Middle frontal gyrus (tissue), 1 donor: ENCODE data around the gene XPO4.
"Not testable (repeated sequence)": the region's sequence is repeated elsewhere in the genome, so short reads cannot be mapped to it uniquely, and the experiment has no call there.

Experiments
- DNase-seq: peaks from one replicate; pipeline ENCODE4 v3.0.0-alpha.2; 2015; ENCODE audit warnings: low spot score; ENCODE audit errors: extremely low spot score

The XPO4 gene

GRCh38 chr13:20902438-20903163, at the start of gene XPO4:
Gene XPO4, minus strand, starts transcription at chr13:20902746. Its CDS starts 8 bp downstream, at chr13:20902738.
- DNase-seq = peak; percentile 59

GRCh38 chr13:20948001-20948400, 45.5 kb upstream of the XPO4 start:
- DNase-seq = not testable (repeated sequence)

GRCh38 chr13:20945952-20946383, 43.4 kb upstream of the XPO4 start:
- no peak for DNase-seq

- no peak for DNase-seq
Observed at GRCh38 chr13:20942938-20943559, 40.5 kb upstream of the XPO4 start.

GRCh38 chr13:20940511-20940910, 38.0 kb upstream of the XPO4 start:
- DNase-seq = not testable (repeated sequence)

GRCh38 chr13:20940083-20940482, 37.5 kb upstream of the XPO4 start:
- DNase-seq = no peak

- DNase-seq = no peak
Observed at GRCh38 chr13:20939662-20940061, 37.1 kb upstream of the XPO4 start.

- DNase-seq = no peak
Observed at GRCh38 chr13:20938302-20938701, 35.8 kb upstream of the XPO4 start.

- no peak for DNase-seq
Observed at GRCh38 chr13:20927596-20928257, 25.2 kb upstream of the XPO4 start.

GRCh38 chr13:20925395-20925790, 22.8 kb upstream of the XPO4 start:
- not testable (repeated sequence) for DNase-seq

- DNase-seq = peak; percentile 68
Observed at GRCh38 chr13:20924758-20925394, 22.3 kb upstream of the XPO4 start.

GRCh38 chr13:20923272-20923671, 20.7 kb upstream of the XPO4 start:
- DNase-seq = no peak

- no peak for DNase-seq
Observed at GRCh38 chr13:20921572-20921971, 19.0 kb upstream of the XPO4 start.

GRCh38 chr13:20915676-20916075, 13.1 kb upstream of the XPO4 start:
- not testable (repeated sequence) for DNase-seq

- no peak for DNase-seq
Observed at GRCh38 chr13:20911037-20911436, 8.5 kb upstream of the XPO4 start.

- no peak for DNase-seq
Observed at GRCh38 chr13:20908714-20909497, 6.4 kb upstream of the XPO4 start.

GRCh38 chr13:20904908-20905307, 2.4 kb upstream of the XPO4 start:
- no peak for DNase-seq

- DNase-seq = no peak
Observed at GRCh38 chr13:20903164-20903475, 574 bp upstream of the XPO4 start.

GRCh38 chr13:20901668-20902437, 693 bp downstream of the XPO4 start:
- no peak for DNase-seq

GRCh38 chr13:20894245-20894644, 8.3 kb downstream of the XPO4 start:
- no peak for DNase-seq

- no peak for DNase-seq
Observed at GRCh38 chr13:20891768-20892167, 10.8 kb downstream of the XPO4 start.
